T-helper 2 cell treated with Interferon-gamma antibody and Interleukin-4, amounts not matched to agents 100 ng/mL and 5 ng/mL, for 36 hours (primary cell): ENCODE measurements around the gene MYH6. TPM values are rescaled to one million over a fixed set of nuclear protein-coding genes. Genes with fewer than 3 reads are reported as not detected.

ENCODE experiments used
- intact Hi-C: fragments of 100-400 bp; cut with micrococcal nuclease; formaldehyde crosslinking; loops from one replicate; pipeline ENCODE4 v1.15.1; 2023
- total RNA-seq: library from RNA; stranded (reverse); gene quantifications from 2 replicates; pipeline ENCODE4 v1.2.3, GENCODE V29; 2022

Gene MYH6
- total RNA-seq, 1 donor from 2014 or later: not detected

DNA sequence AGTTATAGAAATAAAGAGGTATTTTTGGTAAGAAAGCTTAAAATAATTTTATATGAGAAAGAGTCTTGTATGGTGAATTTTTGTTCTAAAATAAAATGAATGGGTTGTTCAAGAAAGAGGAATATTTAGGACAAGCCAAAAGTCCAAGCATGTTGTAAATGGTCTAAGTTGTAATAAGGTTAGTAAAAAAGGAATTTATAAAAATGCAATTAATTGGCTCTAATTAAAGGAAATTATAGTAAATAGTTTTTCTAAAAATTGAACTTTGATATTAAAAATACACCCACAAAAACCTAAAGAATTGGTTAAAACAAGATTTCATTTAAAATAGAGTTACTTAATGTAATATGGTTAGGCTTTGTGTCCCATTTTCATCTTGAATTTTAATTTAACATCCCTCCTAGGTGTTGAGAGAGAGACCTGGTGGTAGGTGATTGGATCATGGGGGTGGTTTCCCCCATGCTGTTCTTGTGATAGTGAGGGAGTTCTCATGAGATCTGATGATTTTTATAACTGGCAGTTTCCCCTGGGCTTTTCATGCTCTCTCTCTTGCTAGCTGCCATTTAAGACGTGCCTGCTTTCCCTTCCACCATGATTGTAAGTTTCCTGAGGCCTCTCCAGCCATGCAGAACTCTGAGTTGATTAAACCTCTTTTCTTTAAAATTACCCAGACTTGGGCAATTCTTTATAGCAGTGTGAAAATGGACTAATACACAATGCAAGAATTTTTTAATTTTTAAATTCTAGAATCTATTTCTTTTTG, 68.4 kb downstream of the MYH6 start:
- intact Hi-C loops: no loop called here

DNA sequence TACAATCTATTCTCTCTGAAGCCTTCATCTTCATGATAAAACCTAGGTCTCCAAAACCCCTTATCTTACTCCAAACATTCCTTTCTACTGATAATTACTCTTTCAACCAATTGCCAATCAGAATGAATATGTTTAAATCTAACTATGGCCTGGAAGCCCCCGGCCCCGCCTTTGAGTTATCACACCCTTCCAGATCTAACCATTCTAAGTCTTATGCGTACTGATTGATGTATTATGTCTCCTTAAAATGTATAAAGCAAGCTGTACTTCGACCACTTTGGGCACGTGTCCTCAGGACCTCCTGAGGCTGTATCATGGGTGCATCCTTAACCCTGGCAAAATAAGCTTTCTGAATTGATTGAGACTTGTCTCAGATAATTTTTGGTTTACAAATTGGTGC, 72.5 kb downstream of the MYH6 start:
- intact Hi-C loops: no loop called here

Other genes starting within 250 kb of the MYH6 start
- 1.0 and 2.0 TPM in 2 replicates for gene SLC7A8, start 224.6 kb downstream of the MYH6 start, total RNA-seq
- gene RNF212B, start 170.3 kb downstream of the MYH6 start, total RNA-seq: not detected in 2 replicates
- gene HOMEZ, start 122.1 kb downstream of the MYH6 start, total RNA-seq: 10.3 and 10.9 TPM in 2 replicates
- gene PPP1R3E, start 105.4 kb downstream of the MYH6 start, total RNA-seq: 26.3 and 26.5 TPM in 2 replicates
- gene BCL2L2, start 101.4 kb downstream of the MYH6 start, total RNA-seq: 6.4 and 8.5 TPM in 2 replicates
- 195 and 196 TPM in 2 replicates for gene PABPN1, start 86.8 kb downstream of the MYH6 start, total RNA-seq
- 1.4 and 2.0 TPM in 2 replicates for gene SLC22A17, start 55.4 kb downstream of the MYH6 start, total RNA-seq
- not detected in 2 replicates for gene EFS, start 43.1 kb downstream of the MYH6 start, total RNA-seq
- not detected in 2 replicates for gene IL25, start 35.5 kb downstream of the MYH6 start, total RNA-seq
- not detected in 2 replicates for gene CMTM5, start 31.2 kb downstream of the MYH6 start, total RNA-seq
- not detected in 2 replicates for gene MYH7, start 27.4 kb upstream of the MYH6 start, total RNA-seq
- gene NGDN, start 61.4 kb upstream of the MYH6 start, total RNA-seq: 46.2 and 46.3 TPM in 2 replicates
- 0.98 and 1.3 TPM in 2 replicates for gene ZFHX2, start 143.5 kb upstream of the MYH6 start, total RNA-seq
- 10.9 and 19.9 TPM in 2 replicates for gene THTPA, start 148.0 kb upstream of the MYH6 start, total RNA-seq
- 251 and 253 TPM in 2 replicates for gene AP1G2, start 159.5 kb upstream of the MYH6 start, total RNA-seq
- not detected in 2 replicates for gene JPH4, start 170.5 kb upstream of the MYH6 start, total RNA-seq
- 2.0 and 2.4 TPM in 2 replicates for gene DHRS2, start 228.1 kb upstream of the MYH6 start, total RNA-seq